Ovary (tissue), 9 donors: Measurements from ENCODE around the gene METTL25. TPM values are rescaled to one million over a fixed set of nuclear protein-coding genes. Genes with fewer than 3 reads are reported as not detected.

Experiments used
- DNase-seq, 5 donors: peaks; one replicate each; pipeline ENCODE4 v3.0.0-alpha.2; 2019 to 2020
- H3K27ac ChIP-seq, 2 donors: fragments of 200-600 bp; one replicate each; pipeline versions ENCODE4 v1.5.1 to v1.8.0; 2019 to 2022
- H3K27me3 ChIP-seq: fragments of 200-600 bp; one replicate; pipeline ENCODE4 v1.8.0; 2022
- H3K36me3 ChIP-seq: fragments of 200-600 bp; sonication (generic); one replicate; pipeline ENCODE4 v1.5.1; 2019
- H3K4me1 ChIP-seq: one replicate; pipeline ENCODE4 v1.8.1; 2013; ENCODE audit warnings: mild to moderate bottlenecking, moderate library complexity; ENCODE audit not compliant: insufficient read depth
- H3K4me3 ChIP-seq: fragments of 200-600 bp; sonication (generic); one replicate; pipeline ENCODE4 v1.5.1; 2017
- H3K9me3 ChIP-seq, 2 donors: fragments of 200-600 bp in 1 of 2; sonication (generic) in 1 of 2; one replicate each; pipeline versions ENCODE4 v1.5.1 to v1.8.1; 2013 to 2019; ENCODE audit warnings: mild to moderate bottlenecking in 1 of 2, moderate library complexity in 1 of 2
- EP300 ChIP-seq: sonication (generic); formaldehyde crosslinking; IDR thresholded peaks from one replicate; pipeline ENCODE4 v1.6.1; 2017; ENCODE audit warnings: antibody characterized with exemption
- POLR2A ChIP-seq: fragments of 450-650 bp; IDR thresholded peaks from one replicate; pipeline ENCODE4 v1.6.1; 2017; ENCODE audit warnings: antibody characterized with exemption, mild to moderate bottlenecking, moderate library complexity
- WGBS, 3 donors: extraction: QIAGEN DNeasy Blood & Tissue Kit in 1 of 3; methylation state at CpG; one replicate each; pipeline versions ENCODE4 v1.1.5 to v1.1.7; 2013 to 2017; 5-methylcytosine and 5-hydroxymethylcytosine counted together
- intact Hi-C, 4 donors: fragments of 100-400 bp; cut with DNase I; formaldehyde crosslinking; loops; one replicate each; pipeline versions ENCODE4 v1.11.0 to v1.15.1; 2022 to 2023
- polyA plus RNA-seq, 2 donors: library from polyadenylated mRNA; stranded (reverse); fragments of 200-250 nt in 1 of 2; fragments of 350-450 nt in 1 of 2; fragmentation: Illumina TruSeq in 1 of 2; extraction: RNeasy Lipid Tissue Mini Kit (QIAGEN cat#74804) in 1 of 2; gene quantifications; one replicate each; pipeline ENCODE4 v1.2.3, GENCODE V29; 2013 to 2014
- total RNA-seq, 7 donors: library from RNA; depleted of rRNA in 2 of 7; stranded (reverse); fragments of >200 nt in 2 of 7; fragmentation: NEBNext Ultra II Directional in 3 of 7; extraction: Animal tissue kit (Norgen Biotek cat#: 25700) in 3 of 7; gene quantifications; one replicate each; pipeline versions ENCODE4 v1.1.0 to v1.2.4, GENCODE V29; 2016 to 2023
- TF ChIP-seq, protein P1 (sequence below), 3 donors: fragments of 450-650 bp in 2 of 3; fragments of 200-600 bp in 1 of 3; IDR thresholded peaks; one replicate each; pipeline versions ENCODE4 v1.5.1 to v1.8.0; 2016 to 2022; ENCODE audit warnings: antibody characterized with exemption in 3 of 3, mild to moderate bottlenecking in 1 of 3
- donor health status: DM: no; HTN: no; CAD: no; lungs with moderate emphysema.
- donor health status: DM: no; HTN: no; CAD: no.
- donor health status: Bipolar disorder and iron deficiency.
- donor health status: DM: yes; HTN: yes; CAD: no.
- donor health status: DM: no; HTN: no; CAD: no.
- donor health status: DM: yes; HTN: yes; CAD: no.

The METTL25 gene
- total and polyA plus RNA-seq, 9 donors, result 5.7 to 21.2 (median 11.8) TPM

DNA sequence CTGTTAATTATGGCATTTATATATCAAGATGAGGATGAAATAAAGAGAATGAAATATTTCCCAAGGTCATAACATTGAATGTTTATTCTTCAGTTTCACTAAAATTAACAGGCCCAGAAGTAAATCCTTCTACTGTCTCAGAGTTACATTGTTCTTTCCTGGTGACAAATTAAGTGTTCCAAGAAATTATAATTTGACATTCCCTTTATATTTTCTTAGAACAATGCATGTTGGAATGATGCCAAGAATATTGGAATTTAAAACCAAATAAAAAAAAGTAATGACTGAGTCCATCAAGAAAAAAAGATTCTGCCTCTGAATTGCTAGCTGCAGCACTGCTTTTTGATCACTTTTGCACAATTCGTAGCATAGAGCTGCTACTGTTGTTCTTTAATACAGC is 152.1 kb downstream of the METTL25 start:
- intact Hi-C loops, result no loop called here
- TF ChIP-seq POLR2A (no peak), EP300 (no peak)
- TF ChIP-seq, protein P1, sequence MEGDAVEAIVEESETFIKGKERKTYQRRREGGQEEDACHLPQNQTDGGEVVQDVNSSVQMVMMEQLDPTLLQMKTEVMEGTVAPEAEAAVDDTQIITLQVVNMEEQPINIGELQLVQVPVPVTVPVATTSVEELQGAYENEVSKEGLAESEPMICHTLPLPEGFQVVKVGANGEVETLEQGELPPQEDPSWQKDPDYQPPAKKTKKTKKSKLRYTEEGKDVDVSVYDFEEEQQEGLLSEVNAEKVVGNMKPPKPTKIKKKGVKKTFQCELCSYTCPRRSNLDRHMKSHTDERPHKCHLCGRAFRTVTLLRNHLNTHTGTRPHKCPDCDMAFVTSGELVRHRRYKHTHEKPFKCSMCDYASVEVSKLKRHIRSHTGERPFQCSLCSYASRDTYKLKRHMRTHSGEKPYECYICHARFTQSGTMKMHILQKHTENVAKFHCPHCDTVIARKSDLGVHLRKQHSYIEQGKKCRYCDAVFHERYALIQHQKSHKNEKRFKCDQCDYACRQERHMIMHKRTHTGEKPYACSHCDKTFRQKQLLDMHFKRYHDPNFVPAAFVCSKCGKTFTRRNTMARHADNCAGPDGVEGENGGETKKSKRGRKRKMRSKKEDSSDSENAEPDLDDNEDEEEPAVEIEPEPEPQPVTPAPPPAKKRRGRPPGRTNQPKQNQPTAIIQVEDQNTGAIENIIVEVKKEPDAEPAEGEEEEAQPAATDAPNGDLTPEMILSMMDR (IDR thresholded peaks at IDR 0.05), result no peak
- Histone ChIP-seq H3K36me3 (no peaks in the 10 kb centered on the region), H3K27me3 (no peaks in the 10 kb centered on the region), H3K9me3 (no peaks in the 10 kb centered on the region), H3K4me3 (no peak overlapping the region), H3K4me1 (no peaks in the 10 kb centered on the region), H3K27ac (no peak overlapping the region)
- DNase-seq, result no peak
- WGBS, 3 donors, result 88 to 96% (median 90%) methylated on average over 1 of the region's 1 CpG

GRCh38 chr12:82514880-82515279 is 156.6 kb downstream of the METTL25 start:
- Histone ChIP-seq H3K9me3 (no peaks in the 10 kb centered on the region), H3K27ac (no peak overlapping the region), H3K4me1 (no peaks in the 10 kb centered on the region), H3K27me3 (no peaks in the 10 kb centered on the region), H3K4me3 (no peak overlapping the region), H3K36me3 (no peaks in the 10 kb centered on the region)
- TF ChIP-seq, protein P1 (IDR thresholded peaks at IDR 0.05), result no peak
- TF ChIP-seq EP300 (no peak), POLR2A (no peak)
- 78 to 85% (median 83%) methylated on average over 1 of the region's 1 CpG for WGBS, 3 donors
- intact Hi-C loops, result no loop called here
- no peak for DNase-seq

- Histone ChIP-seq H3K36me3 (no peaks in the 10 kb centered on the region), H3K4me1 (no peaks in the 10 kb centered on the region), H3K9me3 (no peaks in the 10 kb centered on the region), H3K4me3 (no peak overlapping the region), H3K27me3 (no peaks in the 10 kb centered on the region), H3K27ac (no peak overlapping the region)
- TF ChIP-seq, protein P1 (IDR thresholded peaks at IDR 0.05), result no peak
- TF ChIP-seq POLR2A, result no peak
- TF ChIP-seq EP300, result no peak
- WGBS, 3 donors, result 57 to 62% (median 62%) methylated on average over 2 of the region's 2 CpGs
- intact Hi-C loops, result no loop called here
- no peak for DNase-seq
Observed at GRCh38 chr12:82515652-82516051, 157.3 kb downstream of the METTL25 start.

GRCh38 chr12:82517027-82517426 is 158.7 kb downstream of the METTL25 start:
- intact Hi-C loops, result no loop called here
- TF ChIP-seq POLR2A (no peak), EP300 (no peak)
- TF ChIP-seq, protein P1 (IDR thresholded peaks at IDR 0.05), result no peak

GRCh38 chr12:82517808-82518207 is 159.5 kb downstream of the METTL25 start:
- TF ChIP-seq EP300 (no peak), POLR2A (no peak)
- TF ChIP-seq, protein P1 (IDR thresholded peaks at IDR 0.05), result no peak
- 83 to 91% (median 88%) methylated on average over 5 of the region's 5 CpGs for WGBS, 3 donors
- no peak for DNase-seq
- Histone ChIP-seq H3K36me3 (no peaks in the 10 kb centered on the region), H3K4me1 (no peaks in the 10 kb centered on the region), H3K27me3 (no peaks in the 10 kb centered on the region), H3K9me3 (no peaks in the 10 kb centered on the region), H3K27ac (no peak overlapping the region), H3K4me3 (no peak overlapping the region)
- intact Hi-C loops, result no loop called here

More at GRCh38 chr12:82517027-82517426, 158.7 kb downstream of the METTL25 start:
- no peaks in the 10 kb centered on the region for H3K4me1 ChIP-seq
- no peaks in the 10 kb centered on the region for H3K36me3 ChIP-seq
- DNase-seq, result no peak
- H3K4me3 ChIP-seq, result no peak overlapping the region
- H3K9me3 ChIP-seq, result no peaks in the 10 kb centered on the region
- H3K27ac ChIP-seq, result no peak overlapping the region
- H3K27me3 ChIP-seq, result no peaks in the 10 kb centered on the region
